ENCODE results near the gene TPM1.

DNA sequence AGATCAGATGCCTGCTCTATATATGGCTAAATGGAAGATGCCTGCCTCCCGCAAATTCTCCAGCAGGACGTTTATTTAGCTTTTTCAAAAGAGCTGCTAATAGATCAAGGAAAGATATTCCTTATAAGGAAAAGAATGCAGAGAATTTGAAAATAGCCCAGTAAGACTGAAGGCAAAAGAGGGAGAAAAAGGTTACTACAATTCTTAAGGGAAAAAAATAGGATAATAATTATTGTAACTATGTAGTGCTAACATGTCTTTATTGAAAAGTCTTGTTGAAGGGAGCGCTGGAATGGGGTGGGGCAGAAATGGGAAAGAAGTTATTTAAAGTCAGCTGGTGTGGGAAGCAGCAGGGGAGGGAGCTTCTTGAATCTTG lies 2.9 kb downstream of the TPM1 start:
- TF ChIP-seq TAF1 (IDR thresholded peaks at IDR 0.05; ENCODE audit: borderline replicate concordance, insufficient read depth, low read length) (no peak), POLR2AphosphoS5 (IDR thresholded peaks at IDR 0.05; ENCODE audit: low read depth, low read length) (no peak), SIN3A (IDR thresholded peaks at IDR 0.05; ENCODE audit: borderline replicate concordance, insufficient read depth, low read length) (no peak)

Data from PFSK-1 (cell line).